Endothelial cell of umbilical vein (primary cell): ENCODE measurements around the gene TAOK1. TPM values are rescaled to one million over a fixed set of nuclear protein-coding genes. Genes with fewer than 3 reads are reported as not detected.
A peak's percentile ranks its signal among the peaks of the same experiment; 100 is the strongest.

Experiments used
- BruUV-seq: library from RNA; stranded (reverse); fragments of 400-500 nt; replicated peaks from 2 replicates; lab custom pipeline; 2021; lab: Mats Ljungman, UMichigan
- CTCF ChIA-PET: fragments of 300-600, 350-600 bp; sonication (Branson Sonifier 250); formaldehyde crosslinking; loops from one replicate; lab custom pipeline; 2021; ENCODE audit warnings: antibody characterized with exemption, inconsistent platforms; lab: Charles Lee
- POLR2A ChIA-PET: fragments of 300-600, 350-600 bp; sonication (Branson Sonifier 250); formaldehyde crosslinking; loops from one replicate; lab custom pipeline; 2021; ENCODE audit warnings: antibody characterized with exemption, inconsistent platforms; lab: Charles Lee
- DNase-seq: peaks from one replicate; pipeline ENCODE4 v3.0.0-alpha.2; 2011; ENCODE audit warnings: low read depth, low spot score
- FAIRE-seq: peaks from 2 replicates; lab custom pipeline; 2011; peaks lifted over from hg19 to GRCh38; lab: Jason Lieb, UNC
- H2AFZ ChIP-seq: 2 replicates; pipeline ENCODE4 v1.6.0; 2012; ENCODE audit warnings: low read depth, low read length, control low read depth, inconsistent platforms
- H3K27ac ChIP-seq: 2 replicates; pipeline ENCODE4 v1.5.1; 2011; ENCODE audit warnings: low read depth, mild to moderate bottlenecking, control low read depth, low read length, moderate library complexity; ENCODE audit not compliant: insufficient read depth
- H3K27me3 ChIP-seq, 2 experiments: 2 replicates each; pipeline versions ENCODE4 v1.6.0 to v1.6.1; 2011; ENCODE audit warnings: low read length in 2 of 2, mixed read lengths in 1 of 2; ENCODE audit not compliant: control insufficient read depth in 2 of 2, insufficient read depth in 2 of 2
- H3K36me3 ChIP-seq, 2 experiments: 2 replicates in 1 of 2; 3 replicates in 1 of 2; pipeline ENCODE4 v1.5.1; 2011; ENCODE audit warnings: low read length in 2 of 2, mild to moderate bottlenecking in 1 of 2, moderate library complexity in 1 of 2; ENCODE audit not compliant: control insufficient read depth in 2 of 2, insufficient read depth in 2 of 2; ENCODE audit errors: extremely low read depth in 1 of 2
- H3K4me1 ChIP-seq: 3 replicates; pipeline ENCODE4 v1.5.1; 2011; ENCODE audit warnings: mild to moderate bottlenecking, low read length; ENCODE audit not compliant: control insufficient read depth, insufficient read depth; ENCODE audit errors: extremely low read depth
- H3K4me2 ChIP-seq: 2 replicates; pipeline ENCODE4 v1.6.1; 2011; ENCODE audit warnings: low read length, control low read depth, mixed read lengths; ENCODE audit not compliant: insufficient read depth
- H3K4me3 ChIP-seq, 3 experiments: fragments of 200-600 bp in 1 of 3; sonication (generic), shearing (Covaris generic) in 1 of 3; replicated peaks in 1 of 3; 2 replicates each; pipeline ENCODE4 v1.5.1; 2011 to 2016; ENCODE audit warnings: control low read depth in 3 of 3, low read length in 3 of 3, mild to moderate bottlenecking in 2 of 3, inconsistent platforms in 1 of 3, low read depth in 1 of 3, moderate library complexity in 1 of 3; ENCODE audit not compliant: insufficient read depth in 1 of 3
- H3K79me2 ChIP-seq: 2 replicates; pipeline ENCODE4 v1.6.0; 2012; ENCODE audit warnings: low read length, inconsistent platforms; ENCODE audit not compliant: control insufficient read depth, insufficient read depth
- H3K9ac ChIP-seq: replicated peaks from 2 replicates; pipeline ENCODE3; 2011; ENCODE audit warnings: low read length, control low read depth; ENCODE audit not compliant: insufficient read depth; ENCODE audit errors: extremely low read depth
- H3K9me1 ChIP-seq: replicated peaks from 3 replicates; pipeline ENCODE4 v1.6.0; 2011; ENCODE audit warnings: mild to moderate bottlenecking, low read length; ENCODE audit not compliant: control insufficient read depth, insufficient read depth; ENCODE audit errors: extremely low read depth
- H3K9me3 ChIP-seq: replicated peaks from 2 replicates; pipeline ENCODE4 v1.5.1; 2012; ENCODE audit warnings: low read length, inconsistent platforms; ENCODE audit not compliant: control insufficient read depth, insufficient read depth
- H4K20me1 ChIP-seq: replicated peaks from 2 replicates; pipeline ENCODE3; 2011; ENCODE audit warnings: mild to moderate bottlenecking, low read length; ENCODE audit not compliant: control insufficient read depth, insufficient read depth; ENCODE audit errors: extremely low read depth
- EZH2 ChIP-seq: IDR thresholded peaks from 2 replicates; pipeline ENCODE4 v1.6.1; 2012; ENCODE audit warnings: borderline replicate concordance, low read depth, mild to moderate bottlenecking, moderate library complexity, low read length, inconsistent platforms; ENCODE audit not compliant: severe bottlenecking
- FOS ChIP-seq: IDR thresholded peaks from 2 replicates; pipeline ENCODE4 v1.6.1; 2011; ENCODE audit warnings: mild to moderate bottlenecking, low read length, moderate library complexity, borderline replicate concordance; ENCODE audit not compliant: insufficient read depth
- GATA2 ChIP-seq: IDR thresholded peaks from 2 replicates; pipeline ENCODE4 v1.7.0; 2011; ENCODE audit warnings: low read depth, mild to moderate bottlenecking, moderate library complexity, mixed read lengths, low read length; ENCODE audit not compliant: insufficient read length, insufficient read depth
- JUN ChIP-seq: IDR thresholded peaks from 2 replicates; pipeline ENCODE4 v1.6.1; 2011; ENCODE audit warnings: borderline replicate concordance, low read depth; ENCODE audit not compliant: insufficient read length, insufficient read depth
- MYC ChIP-seq: IDR thresholded peaks from one replicate; pipeline ENCODE4 v1.6.1; 2011; ENCODE audit warnings: mild to moderate bottlenecking, low read depth, low read length
- POLR2AphosphoS5 ChIP-seq: IDR thresholded peaks from 2 replicates; pipeline ENCODE4 v1.6.1; 2012; ENCODE audit warnings: low read depth, mild to moderate bottlenecking, control low read depth, low read length, moderate library complexity; ENCODE audit not compliant: insufficient read depth
- dilution Hi-C: fragments of 300-500 bp; cut with MboI; formaldehyde crosslinking; loops from one replicate; pipeline ENCODE4 v1.15.0; 2019; ENCODE audit warnings: low sequenced_read_pairs; ENCODE audit not compliant: extremely low pct_ligation_motif_present
- intact Hi-C: fragments of 100-400 bp; cut with micrococcal nuclease; formaldehyde crosslinking; loops from one replicate; pipeline ENCODE4 v1.10.0; 2022
- polyA plus RNA-seq, 4 experiments: library from polyadenylated mRNA; depleted of rRNA in 3 of 4; stranded (reverse) in 3 of 4; unstranded in 1 of 4; fragments of >200 nt; gene quantifications; 2 replicates each; pipeline versions ENCODE4 v1.2.1 to v1.2.3, GENCODE V29; 2011 to 2012; ENCODE audit warnings: missing spikeins in 1 of 4
- total RNA-seq: library from RNA; stranded (reverse); gene quantifications from 2 replicates; pipeline ENCODE4 v1.2.3, GENCODE V29; 2021
- TF ChIP-seq, protein P1 (sequence below): IDR thresholded peaks from 2 replicates; pipeline ENCODE4 v1.6.1; 2011; ENCODE audit not compliant: insufficient read depth, insufficient read length
- TF ChIP-seq, protein P2 (sequence below), 2 donors: IDR thresholded peaks; 1 replicate in 1 of 2; 2 replicates in 1 of 2; pipeline ENCODE4 v1.5.1; 2011; ENCODE audit warnings: low read length in 2 of 2, mild to moderate bottlenecking in 2 of 2, moderate library complexity in 2 of 2, control low read depth in 1 of 2, inconsistent platforms in 1 of 2, low read depth in 1 of 2; ENCODE audit not compliant: insufficient read depth in 1 of 2; ENCODE audit errors: extremely low read depth in 1 of 2

Gene TAOK1
- total and polyA plus RNA-seq, 2 donors (not counting 3 experiments of a cell fraction or from before 2014, with no cell fraction given) = 11.0 to 82.2 TPM

DNA sequence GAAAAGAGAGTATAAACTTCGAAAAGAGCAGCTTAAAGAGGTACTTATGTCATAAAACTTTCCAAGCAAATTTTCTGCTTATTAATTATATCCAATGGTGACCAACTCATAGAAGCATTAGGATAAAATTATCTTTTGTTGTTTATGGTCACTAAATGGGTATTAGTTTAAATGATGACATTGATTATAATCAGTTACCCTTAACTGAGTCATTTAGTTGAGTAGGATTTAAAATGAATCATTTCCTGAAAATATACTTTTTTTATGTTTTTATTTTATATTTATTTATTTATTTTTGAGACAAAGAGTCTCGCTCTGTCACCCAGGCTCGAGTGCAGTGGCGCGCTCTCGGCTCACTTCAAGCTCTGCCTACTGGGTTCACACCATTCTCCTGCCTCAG lies 120.8 kb downstream of the TAOK1 start:
- DNase-seq (peak; percentile 43), FAIRE-seq (no peak)
- Histone ChIP-seq H3K27ac (peak overlapping the region; percentile 56), H3K79me2 (no peaks in the 10 kb centered on the region), H4K20me1 (no peaks in the 10 kb centered on the region), H3K4me2 (peak overlapping the region; percentile 48), H3K36me3 (peaks cover 7 to 9% of the 10 kb centered on the region in 2 experiments), H3K9me1 (no peaks in the 10 kb centered on the region), H3K4me3 (peak overlapping the region in 1 of 3 experiments; percentile 9), H2AFZ (no peak overlapping the region), H3K9me3 (no peaks in the 10 kb centered on the region), H3K4me1 (peaks cover 9% of the 10 kb centered on the region), H3K9ac (no peak overlapping the region), H3K27me3 (no peaks in the 10 kb centered on the region)
- TF ChIP-seq JUN (peak; percentile 29), EZH2 (no peak), FOS (peak; percentile 65), MYC (no peak), POLR2AphosphoS5 (no peak), GATA2 (peak; percentile 48)
- TF ChIP-seq, protein P1, sequence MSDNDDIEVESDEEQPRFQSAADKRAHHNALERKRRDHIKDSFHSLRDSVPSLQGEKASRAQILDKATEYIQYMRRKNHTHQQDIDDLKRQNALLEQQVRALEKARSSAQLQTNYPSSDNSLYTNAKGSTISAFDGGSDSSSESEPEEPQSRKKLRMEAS = no peak
- TF ChIP-seq, protein P2, sequence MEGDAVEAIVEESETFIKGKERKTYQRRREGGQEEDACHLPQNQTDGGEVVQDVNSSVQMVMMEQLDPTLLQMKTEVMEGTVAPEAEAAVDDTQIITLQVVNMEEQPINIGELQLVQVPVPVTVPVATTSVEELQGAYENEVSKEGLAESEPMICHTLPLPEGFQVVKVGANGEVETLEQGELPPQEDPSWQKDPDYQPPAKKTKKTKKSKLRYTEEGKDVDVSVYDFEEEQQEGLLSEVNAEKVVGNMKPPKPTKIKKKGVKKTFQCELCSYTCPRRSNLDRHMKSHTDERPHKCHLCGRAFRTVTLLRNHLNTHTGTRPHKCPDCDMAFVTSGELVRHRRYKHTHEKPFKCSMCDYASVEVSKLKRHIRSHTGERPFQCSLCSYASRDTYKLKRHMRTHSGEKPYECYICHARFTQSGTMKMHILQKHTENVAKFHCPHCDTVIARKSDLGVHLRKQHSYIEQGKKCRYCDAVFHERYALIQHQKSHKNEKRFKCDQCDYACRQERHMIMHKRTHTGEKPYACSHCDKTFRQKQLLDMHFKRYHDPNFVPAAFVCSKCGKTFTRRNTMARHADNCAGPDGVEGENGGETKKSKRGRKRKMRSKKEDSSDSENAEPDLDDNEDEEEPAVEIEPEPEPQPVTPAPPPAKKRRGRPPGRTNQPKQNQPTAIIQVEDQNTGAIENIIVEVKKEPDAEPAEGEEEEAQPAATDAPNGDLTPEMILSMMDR (IDR thresholded peaks at IDR 0.05; ENCODE audit: extremely low read depth in 1 of 2, insufficient read depth in 1 of 2, low read depth in 1 of 2, low read length in 2 of 2) = no peak
- dilution Hi-C loops = no loop called here
- intact Hi-C loops = no loop called here
- no TSS peak for BruUV-seq
- ChIA-PET POLR2A (no interaction called here), CTCF (interaction anchor here (1.3 kb wide), 1 partner anchor 26 kb away, joined by 3 read pairs; no protein-coding TSS in a partner anchor)
